ENCODE results near the gene OSBPL2.

DNA sequence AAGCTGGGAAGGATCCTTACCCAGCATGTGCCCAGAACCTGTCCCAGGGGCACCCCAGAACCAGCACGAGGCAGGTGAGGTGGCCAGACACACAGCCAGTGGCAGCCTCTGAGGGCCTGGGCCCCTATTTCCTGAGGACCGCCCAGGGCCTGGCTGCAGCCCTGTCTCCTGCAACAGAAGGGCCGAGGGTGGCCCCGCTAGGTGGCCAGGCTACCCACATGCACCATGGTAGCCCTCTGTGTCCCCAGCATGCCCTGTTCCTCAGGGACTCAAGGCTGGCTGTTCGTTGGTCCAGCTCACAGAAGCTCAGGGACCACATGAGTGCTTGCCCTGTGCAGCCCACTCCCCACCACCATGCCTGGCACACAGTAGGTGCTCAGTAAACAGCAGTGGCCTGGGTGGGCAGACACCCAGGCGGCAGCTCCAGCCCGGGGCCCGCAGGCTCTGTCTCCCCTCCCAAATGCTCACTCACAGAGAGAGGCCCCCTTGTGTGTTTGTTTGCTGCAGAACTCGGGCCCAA lies 26.5 kb upstream of the OSBPL2 start:
- no peak for TF ChIP-seq POLR2A (IDR thresholded peaks at IDR 0.05)
- TF ChIP-seq, protein P1, sequence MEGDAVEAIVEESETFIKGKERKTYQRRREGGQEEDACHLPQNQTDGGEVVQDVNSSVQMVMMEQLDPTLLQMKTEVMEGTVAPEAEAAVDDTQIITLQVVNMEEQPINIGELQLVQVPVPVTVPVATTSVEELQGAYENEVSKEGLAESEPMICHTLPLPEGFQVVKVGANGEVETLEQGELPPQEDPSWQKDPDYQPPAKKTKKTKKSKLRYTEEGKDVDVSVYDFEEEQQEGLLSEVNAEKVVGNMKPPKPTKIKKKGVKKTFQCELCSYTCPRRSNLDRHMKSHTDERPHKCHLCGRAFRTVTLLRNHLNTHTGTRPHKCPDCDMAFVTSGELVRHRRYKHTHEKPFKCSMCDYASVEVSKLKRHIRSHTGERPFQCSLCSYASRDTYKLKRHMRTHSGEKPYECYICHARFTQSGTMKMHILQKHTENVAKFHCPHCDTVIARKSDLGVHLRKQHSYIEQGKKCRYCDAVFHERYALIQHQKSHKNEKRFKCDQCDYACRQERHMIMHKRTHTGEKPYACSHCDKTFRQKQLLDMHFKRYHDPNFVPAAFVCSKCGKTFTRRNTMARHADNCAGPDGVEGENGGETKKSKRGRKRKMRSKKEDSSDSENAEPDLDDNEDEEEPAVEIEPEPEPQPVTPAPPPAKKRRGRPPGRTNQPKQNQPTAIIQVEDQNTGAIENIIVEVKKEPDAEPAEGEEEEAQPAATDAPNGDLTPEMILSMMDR (IDR thresholded peaks at IDR 0.05 in 8 of 11, conservative IDR thresholded peaks at IDR 0.05 in 3 of 11) = no peak

Data from spleen (tissue), 7 donors.